Activated CD4-positive, alpha-beta T cell treated with anti-CD3 and anti-CD28 coated beads for 1 hour (primary cell): ENCODE data around the gene OTUB1.

Experiments used
- DNase-seq: peaks from one replicate; pipeline ENCODE4 v3.0.0-alpha.2; 2020

The OTUB1 gene

GRCh38 chr11:63978551-63979239, 7.5 kb upstream of the OTUB1 start:
- no peak for DNase-seq

GRCh38 chr11:63979426-63979825, 6.8 kb upstream of the OTUB1 start:
- DNase-seq = no peak

- peak; percentile 53 for DNase-seq
Observed at GRCh38 chr11:63985812-63986155, 454 bp upstream of the OTUB1 start.

- no peak for DNase-seq
Observed at GRCh38 chr11:63986932-63987513, 785 bp downstream of the OTUB1 start.

- no peak for DNase-seq
Observed at GRCh38 chr11:63991558-63991957, 5.3 kb downstream of the OTUB1 start.

GRCh38 chr11:63993100-63993499, 6.9 kb downstream of the OTUB1 start:
- DNase-seq = no peak

- DNase-seq = no peak
Observed at GRCh38 chr11:63993993-63994392, 7.8 kb downstream of the OTUB1 start.

- no peak for DNase-seq
Observed at GRCh38 chr11:63996512-63996911, 10.3 kb downstream of the OTUB1 start.

- no peak for DNase-seq
Observed at GRCh38 chr11:63997104-63997700, 11.0 kb downstream of the OTUB1 start.

- DNase-seq = no peak
Observed at GRCh38 chr11:63997801-63998337, 11.6 kb downstream of the OTUB1 start.

GRCh38 chr11:63998558-63999348, 12.5 kb downstream of the OTUB1 start:
- no peak for DNase-seq

- peak; percentile 44 for DNase-seq
Observed at GRCh38 chr11:63999349-64000025, 13.2 kb downstream of the OTUB1 start.

- DNase-seq = peak; percentile 60
Observed at GRCh38 chr11:64000026-64000739, 13.9 kb downstream of the OTUB1 start.

- no peak for DNase-seq
Observed at GRCh38 chr11:64000740-64001483, 14.7 kb downstream of the OTUB1 start.

GRCh38 chr11:64001484-64002420, 15.5 kb downstream of the OTUB1 start:
- DNase-seq = no peak

- DNase-seq = no peak
Observed at GRCh38 chr11:64003807-64004589, 17.8 kb downstream of the OTUB1 start.

GRCh38 chr11:64004590-64004984, 18.3 kb downstream of the OTUB1 start:
- DNase-seq = no peak

- DNase-seq = no peak
Observed at GRCh38 chr11:64005691-64006090, 19.5 kb downstream of the OTUB1 start.

GRCh38 chr11:64006398-64006797, 20.2 kb downstream of the OTUB1 start:
- DNase-seq = no peak
